GM13977 (cell line): Measurements from ENCODE around the gene SH3PXD2A.

Source experiments
- DNase-seq: peaks from one replicate; pipeline ENCODE4 v3.0.0; 2012; ENCODE audit warnings: low spot score
- in situ Hi-C: fragments of 300-500 bp; cut with MboI; formaldehyde crosslinking; loops from one replicate; pipeline ENCODE4 v1.12.0; 2022; ENCODE audit warnings: low sequenced_read_pairs, low pct_unique_long_range_greater_than_20kb, mixed read lengths, inconsistent platforms; ENCODE audit not compliant: unreplicated experiment
- TF ChIP-seq, protein P1 (sequence below): IDR thresholded peaks from 2 replicates; pipeline ENCODE4 v1.5.1; 2012; ENCODE audit warnings: mild to moderate bottlenecking, control low read depth; ENCODE audit not compliant: insufficient read depth; ENCODE audit errors: extremely low read depth, missing control alignments

The SH3PXD2A gene

GRCh38 chr10:103632247-103632642 lies 223.1 kb downstream of the SH3PXD2A start:
- in situ Hi-C loops: no loop called here
- TF ChIP-seq, protein P1, sequence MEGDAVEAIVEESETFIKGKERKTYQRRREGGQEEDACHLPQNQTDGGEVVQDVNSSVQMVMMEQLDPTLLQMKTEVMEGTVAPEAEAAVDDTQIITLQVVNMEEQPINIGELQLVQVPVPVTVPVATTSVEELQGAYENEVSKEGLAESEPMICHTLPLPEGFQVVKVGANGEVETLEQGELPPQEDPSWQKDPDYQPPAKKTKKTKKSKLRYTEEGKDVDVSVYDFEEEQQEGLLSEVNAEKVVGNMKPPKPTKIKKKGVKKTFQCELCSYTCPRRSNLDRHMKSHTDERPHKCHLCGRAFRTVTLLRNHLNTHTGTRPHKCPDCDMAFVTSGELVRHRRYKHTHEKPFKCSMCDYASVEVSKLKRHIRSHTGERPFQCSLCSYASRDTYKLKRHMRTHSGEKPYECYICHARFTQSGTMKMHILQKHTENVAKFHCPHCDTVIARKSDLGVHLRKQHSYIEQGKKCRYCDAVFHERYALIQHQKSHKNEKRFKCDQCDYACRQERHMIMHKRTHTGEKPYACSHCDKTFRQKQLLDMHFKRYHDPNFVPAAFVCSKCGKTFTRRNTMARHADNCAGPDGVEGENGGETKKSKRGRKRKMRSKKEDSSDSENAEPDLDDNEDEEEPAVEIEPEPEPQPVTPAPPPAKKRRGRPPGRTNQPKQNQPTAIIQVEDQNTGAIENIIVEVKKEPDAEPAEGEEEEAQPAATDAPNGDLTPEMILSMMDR: no peak
- no peak for DNase-seq

GRCh38 chr10:103630156-103630555 lies 225.2 kb downstream of the SH3PXD2A start:
- TF ChIP-seq, protein P1: no peak
- in situ Hi-C loops: no loop called here
- no peak for DNase-seq

DNA sequence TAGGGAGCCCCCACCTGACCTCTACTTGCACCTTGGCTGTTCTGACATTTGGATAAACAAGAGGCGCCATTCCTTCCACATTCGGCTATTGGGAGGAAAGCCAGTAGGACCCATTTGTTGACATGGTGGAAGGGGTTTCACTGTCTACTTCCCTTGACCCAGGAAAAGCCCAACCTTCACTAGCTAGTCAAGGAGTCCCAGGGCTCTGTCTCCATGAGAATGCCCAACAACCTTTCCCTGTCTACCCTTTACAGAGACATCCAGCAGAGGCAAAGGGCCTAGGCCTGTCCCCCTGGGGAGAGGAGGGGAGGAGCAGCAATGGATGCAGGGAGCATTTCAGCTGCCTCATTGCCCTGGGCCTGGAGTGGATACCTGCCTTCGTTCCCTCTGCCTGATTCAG lies 225.8 kb downstream of the SH3PXD2A start:
- TF ChIP-seq, protein P1: no peak
- in situ Hi-C loops: no loop called here
- DNase-seq: no peak

DNA sequence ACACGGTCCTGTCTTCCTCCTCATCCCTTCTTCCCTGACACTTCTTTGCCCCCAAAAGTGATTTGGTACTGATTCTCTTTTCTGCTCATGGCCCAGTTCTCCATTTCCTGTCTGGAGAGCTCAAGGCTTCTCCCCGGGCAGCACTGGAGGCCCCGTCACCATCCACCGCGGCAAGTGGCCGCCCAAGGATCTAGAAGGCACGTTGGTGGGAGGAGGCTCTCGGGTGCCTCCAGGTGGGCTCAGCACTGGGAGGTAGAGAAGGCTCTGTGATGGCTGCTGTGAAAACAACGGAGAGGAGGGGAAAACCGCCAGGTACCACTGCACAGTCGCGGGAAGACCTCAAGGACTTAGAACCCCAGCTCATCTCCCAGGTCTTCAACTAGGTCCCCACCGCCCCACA lies 227.5 kb downstream of the SH3PXD2A start:
- no peak for DNase-seq
- TF ChIP-seq, protein P1: no peak
- in situ Hi-C loops: no loop called here

GRCh38 chr10:103627111-103627892 lies 228.1 kb downstream of the SH3PXD2A start:
- TF ChIP-seq, protein P1: no peak
- DNase-seq: no peak
- in situ Hi-C loops: no loop called here

GRCh38 chr10:103626178-103626577 lies 229.2 kb downstream of the SH3PXD2A start:
- DNase-seq: no peak
- in situ Hi-C loops: no loop called here
- TF ChIP-seq, protein P1: no peak
